GM12801 (cell line): Measurements from ENCODE around the gene MLLT10.

ENCODE experiments used
- TF ChIP-seq, protein P1 (sequence below): IDR thresholded peaks from one replicate; pipeline ENCODE4 v1.5.1; 2011; ENCODE audit warnings: control low read depth; ENCODE audit not compliant: insufficient read length; ENCODE audit errors: extremely low read depth

The MLLT10 gene

DNA sequence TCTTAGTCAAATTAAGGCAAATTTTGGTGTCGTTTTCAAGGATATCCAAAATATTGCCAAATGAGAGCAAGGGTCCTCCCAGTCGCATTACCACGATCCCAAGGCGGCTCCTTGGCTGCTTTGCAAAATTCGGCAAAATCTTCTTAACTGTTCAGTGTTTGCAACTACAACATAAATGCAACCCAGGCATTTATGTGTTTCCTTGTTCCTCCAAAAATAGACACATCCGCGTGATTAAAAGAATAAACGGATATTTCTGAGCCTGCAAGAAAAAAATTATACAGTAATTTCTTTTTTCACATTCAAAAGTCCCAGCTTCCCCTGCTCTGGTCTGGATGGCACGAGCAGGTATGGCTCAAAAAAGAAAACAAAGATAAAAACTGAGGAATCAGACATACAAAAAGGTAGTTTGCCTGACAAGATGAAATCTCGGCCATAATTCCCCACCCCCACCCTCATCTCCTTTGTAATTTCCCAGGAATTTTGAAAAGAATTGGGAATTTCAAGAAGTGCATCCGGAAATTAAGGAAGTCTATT lies 14.6 kb upstream of the MLLT10 start:
- TF ChIP-seq, protein P1, sequence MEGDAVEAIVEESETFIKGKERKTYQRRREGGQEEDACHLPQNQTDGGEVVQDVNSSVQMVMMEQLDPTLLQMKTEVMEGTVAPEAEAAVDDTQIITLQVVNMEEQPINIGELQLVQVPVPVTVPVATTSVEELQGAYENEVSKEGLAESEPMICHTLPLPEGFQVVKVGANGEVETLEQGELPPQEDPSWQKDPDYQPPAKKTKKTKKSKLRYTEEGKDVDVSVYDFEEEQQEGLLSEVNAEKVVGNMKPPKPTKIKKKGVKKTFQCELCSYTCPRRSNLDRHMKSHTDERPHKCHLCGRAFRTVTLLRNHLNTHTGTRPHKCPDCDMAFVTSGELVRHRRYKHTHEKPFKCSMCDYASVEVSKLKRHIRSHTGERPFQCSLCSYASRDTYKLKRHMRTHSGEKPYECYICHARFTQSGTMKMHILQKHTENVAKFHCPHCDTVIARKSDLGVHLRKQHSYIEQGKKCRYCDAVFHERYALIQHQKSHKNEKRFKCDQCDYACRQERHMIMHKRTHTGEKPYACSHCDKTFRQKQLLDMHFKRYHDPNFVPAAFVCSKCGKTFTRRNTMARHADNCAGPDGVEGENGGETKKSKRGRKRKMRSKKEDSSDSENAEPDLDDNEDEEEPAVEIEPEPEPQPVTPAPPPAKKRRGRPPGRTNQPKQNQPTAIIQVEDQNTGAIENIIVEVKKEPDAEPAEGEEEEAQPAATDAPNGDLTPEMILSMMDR, result no peak

DNA sequence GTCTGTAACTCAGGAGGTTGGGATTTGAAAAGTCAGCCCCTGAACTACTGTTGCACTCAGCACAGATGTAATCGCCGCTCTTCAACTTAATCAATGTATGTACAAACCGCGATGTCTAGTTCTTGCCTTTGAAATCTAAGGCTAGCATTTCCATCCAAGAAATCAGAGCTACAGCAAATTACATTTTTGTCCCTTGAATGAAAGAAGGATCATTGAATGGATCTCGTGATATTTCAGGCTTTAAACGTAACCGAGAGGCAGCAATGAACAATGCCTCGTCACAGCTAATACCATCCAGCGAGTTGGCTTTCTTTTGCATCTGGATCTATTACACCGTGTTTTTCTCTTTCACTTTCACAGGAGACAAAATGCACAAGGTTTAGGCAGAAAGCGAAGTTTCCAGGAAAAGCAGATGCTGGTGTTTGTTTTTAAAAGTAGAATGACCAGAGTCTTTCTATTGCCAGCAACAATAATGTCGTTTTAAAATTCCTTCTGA lies 14.0 kb upstream of the MLLT10 start:
- TF ChIP-seq, protein P1, result no peak

DNA sequence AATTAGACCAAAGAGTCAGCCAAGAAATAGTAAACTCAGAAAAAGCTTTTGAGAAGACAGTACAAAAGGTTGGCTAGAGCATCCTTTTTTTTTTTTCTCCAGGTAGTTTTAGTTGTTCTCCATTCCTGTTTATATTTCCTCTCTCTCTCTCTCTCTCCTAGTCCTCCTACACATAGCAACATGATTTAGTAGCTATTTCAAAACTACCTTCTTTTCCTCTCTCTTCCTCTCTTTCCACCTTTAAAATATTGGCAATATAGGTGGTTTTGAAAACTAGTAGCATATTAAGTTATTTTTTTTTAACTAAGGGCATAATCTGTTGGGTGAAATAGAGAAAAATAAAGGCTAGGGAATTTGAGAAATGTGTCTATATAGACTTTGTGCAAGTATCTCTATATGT lies 13.5 kb upstream of the MLLT10 start:
- TF ChIP-seq, protein P1, result no peak

DNA sequence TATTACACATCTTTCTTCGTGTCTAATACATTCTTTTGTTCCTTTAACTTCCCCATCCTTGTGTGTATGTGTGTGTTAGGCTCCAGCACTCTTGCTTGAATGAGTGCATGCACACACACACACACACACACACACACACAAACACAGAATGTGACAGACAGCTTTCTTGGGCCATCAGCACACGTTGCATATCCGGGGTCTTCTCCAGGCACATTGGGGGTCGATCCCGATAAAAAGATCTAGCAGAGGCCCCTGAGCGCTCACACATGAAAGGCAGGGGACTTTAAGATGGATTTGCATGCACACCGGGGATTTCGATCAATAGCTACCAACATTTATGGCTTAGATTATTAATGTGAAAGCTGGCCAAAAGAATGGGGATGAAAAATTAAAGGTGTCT lies 13.1 kb upstream of the MLLT10 start:
- TF ChIP-seq, protein P1, result no peak

DNA sequence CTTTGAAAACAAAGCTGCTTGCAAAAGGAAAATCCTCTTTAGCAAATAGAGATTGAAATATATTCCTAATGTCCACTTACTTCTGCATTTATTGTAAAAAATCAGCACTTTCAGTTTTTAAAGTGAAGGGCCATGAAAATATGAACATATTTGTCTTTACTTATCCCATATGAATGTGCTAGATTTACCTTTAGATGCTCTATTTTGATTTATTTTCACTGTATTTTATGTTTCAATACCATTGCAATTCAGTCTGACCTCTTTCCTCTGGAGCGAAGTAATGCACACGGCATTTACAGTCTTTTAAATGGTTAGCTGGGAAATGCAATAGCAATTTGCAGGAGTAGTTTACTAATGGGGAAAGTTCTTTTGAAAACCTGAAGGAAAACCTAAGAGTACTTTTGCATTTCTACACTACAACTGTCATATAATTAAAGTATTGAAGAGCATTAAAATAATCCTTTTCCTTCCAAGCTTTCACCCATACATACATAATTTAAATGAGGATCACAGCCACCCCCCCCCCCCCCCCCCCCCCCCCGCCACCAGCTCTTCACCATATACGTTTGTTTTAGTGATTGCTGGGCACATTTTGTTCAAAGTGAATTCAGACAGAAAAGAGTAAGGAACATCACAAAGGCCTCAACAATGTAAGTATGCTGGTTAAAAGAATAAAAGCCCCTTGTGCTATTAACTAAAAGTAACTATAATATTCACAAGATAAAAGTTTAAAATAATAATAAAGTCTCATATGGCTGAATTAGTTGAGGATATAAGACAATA lies 12.1 kb upstream of the MLLT10 start:
- TF ChIP-seq, protein P1, result no peak

DNA sequence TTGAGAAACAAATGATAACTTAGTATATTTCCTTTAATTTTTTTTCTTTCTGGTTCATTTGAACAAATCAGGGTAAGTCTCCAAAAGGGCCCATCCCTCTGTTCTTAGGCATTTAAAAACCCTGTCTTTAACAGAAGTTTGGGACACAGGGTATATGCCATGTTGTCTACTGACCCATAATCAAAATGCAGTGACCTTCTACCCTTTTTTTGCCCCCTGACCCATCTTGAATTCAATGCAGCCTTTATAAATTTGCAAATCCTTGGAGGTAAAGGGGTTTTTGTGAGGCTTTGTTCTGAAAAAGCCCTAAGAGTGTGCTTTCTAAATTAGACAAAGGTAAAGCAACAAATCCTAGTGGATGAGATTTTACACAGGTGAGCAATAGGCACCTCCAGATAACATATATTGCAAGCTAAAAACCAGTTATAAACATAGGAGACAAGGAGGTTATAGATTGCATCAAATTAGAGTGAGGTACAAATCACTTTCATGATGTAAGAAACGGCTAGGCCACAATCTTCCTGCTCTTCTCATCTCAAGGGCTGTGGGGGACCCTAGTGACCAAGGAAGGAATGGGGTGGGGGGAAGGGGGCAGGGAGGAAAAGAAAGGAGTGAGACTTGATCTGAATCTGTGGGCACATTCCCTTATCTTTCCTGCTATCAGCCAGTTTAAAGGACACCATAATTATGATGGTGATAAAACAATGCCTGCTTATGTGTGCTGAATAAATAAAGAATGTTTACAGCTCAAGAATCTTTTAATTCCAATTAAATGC lies 11.2 kb upstream of the MLLT10 start:
- TF ChIP-seq, protein P1, result no peak

DNA sequence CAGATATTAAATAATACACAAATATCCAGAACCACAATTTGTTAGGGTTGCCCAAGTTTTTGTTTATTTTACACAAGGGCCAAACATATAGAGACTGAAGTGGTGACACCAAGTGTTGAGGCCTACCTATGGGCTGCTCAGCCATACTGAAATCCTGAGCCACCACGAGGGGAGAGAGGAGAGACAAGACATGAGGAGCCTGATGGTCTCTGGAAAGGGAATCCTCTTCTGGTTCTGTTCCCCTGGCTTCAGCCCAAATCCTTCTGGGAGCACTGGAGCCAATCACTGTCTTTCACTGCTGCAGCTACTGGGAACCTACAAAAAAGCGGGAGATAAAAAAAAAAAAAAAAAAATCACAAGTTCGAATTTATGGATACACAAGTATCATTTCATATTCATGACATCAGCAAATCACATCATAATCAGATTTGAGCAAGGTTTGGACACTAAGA lies 10.4 kb upstream of the MLLT10 start:
- TF ChIP-seq, protein P1, result no peak
